Fibroblast of lung (primary cell): ENCODE data around the gene SPRYD3. TPM values are rescaled to one million over a fixed set of nuclear protein-coding genes. Genes with fewer than 3 reads are reported as not detected.

Experiments used
- DNase-seq, 2 donors: peaks; one replicate each; pipeline versions ENCODE4 v3.0.0 to v3.0.0-alpha.2; 2010; ENCODE audit warnings: low read depth in 2 of 2
- H2AFZ ChIP-seq: 2 replicates; pipeline ENCODE4 v1.5.1; 2012; ENCODE audit warnings: low read length, control low read depth, inconsistent platforms
- H3K27ac ChIP-seq: 2 replicates; pipeline ENCODE4 v1.5.1; 2011; ENCODE audit warnings: low read length, control low read depth; ENCODE audit not compliant: insufficient read depth
- H3K27me3 ChIP-seq: 2 replicates; pipeline ENCODE4 v1.5.1; 2011; ENCODE audit warnings: mild to moderate bottlenecking, low read length; ENCODE audit not compliant: control insufficient read depth, insufficient read depth
- H3K36me3 ChIP-seq: 2 replicates; pipeline ENCODE4 v1.5.1; 2011; ENCODE audit warnings: low read length; ENCODE audit not compliant: control insufficient read depth, insufficient read depth
- H3K4me1 ChIP-seq: 2 replicates; pipeline ENCODE4 v1.5.1; 2011; ENCODE audit warnings: low read length; ENCODE audit not compliant: control insufficient read depth, insufficient read depth; ENCODE audit errors: extremely low read depth
- H3K4me2 ChIP-seq: 2 replicates; pipeline ENCODE4 v1.5.1; 2011; ENCODE audit warnings: low read length, control low read depth; ENCODE audit not compliant: insufficient read depth; ENCODE audit errors: extremely low read depth
- H3K4me3 ChIP-seq, 4 experiments: fragments of 200-600 bp in 1 of 4; sonication (generic) in 1 of 4; replicated peaks in 1 of 4; 2 replicates each; pipeline ENCODE4 v1.5.1; 2011 to 2016; ENCODE audit warnings: low read length in 4 of 4, low read depth in 3 of 4, mild to moderate bottlenecking in 3 of 4, control low read depth in 2 of 4, inconsistent platforms in 1 of 4, mixed read lengths in 1 of 4; ENCODE audit not compliant: insufficient read depth in 1 of 4; ENCODE audit errors: control extremely low read depth in 1 of 4
- H3K79me2 ChIP-seq: 2 replicates; pipeline ENCODE4 v1.5.1; 2012; ENCODE audit warnings: mild to moderate bottlenecking, low read length, inconsistent platforms; ENCODE audit not compliant: control insufficient read depth, insufficient read depth
- H3K9ac ChIP-seq: 2 replicates; pipeline ENCODE4 v1.5.1; 2011; ENCODE audit warnings: mild to moderate bottlenecking, low read length, control low read depth; ENCODE audit not compliant: insufficient read depth
- H3K9me3 ChIP-seq: 2 replicates; pipeline ENCODE4 v1.5.1; 2012; ENCODE audit warnings: low read depth, low read length; ENCODE audit not compliant: control insufficient read depth, insufficient read depth
- H4K20me1 ChIP-seq: 2 replicates; pipeline ENCODE4 v1.5.1; 2011; ENCODE audit warnings: low read length; ENCODE audit not compliant: control insufficient read depth, insufficient read depth; ENCODE audit errors: extremely low read depth
- EZH2 ChIP-seq: IDR thresholded peaks from 2 replicates; pipeline ENCODE4 v1.5.1; 2012; ENCODE audit warnings: low read length, control low read depth, mild to moderate bottlenecking; ENCODE audit errors: missing control alignments
- polyA plus RNA-seq, 2 donors: library from polyadenylated mRNA; depleted of rRNA in 1 of 2; stranded (reverse) in 1 of 2; unstranded in 1 of 2; fragments of >200 nt; gene quantifications; 2 replicates each; pipeline ENCODE4 v1.2.1, GENCODE V29; 2011 to 2012; ENCODE audit warnings: missing spikeins in 1 of 2
- total RNA-seq: library from RNA; depleted of rRNA; stranded (reverse); fragments of >200 nt; gene quantifications from 2 replicates; pipeline ENCODE4 v1.2.1, GENCODE V29; 2014
- TF ChIP-seq, protein P1 (sequence below), 2 donors: IDR thresholded peaks in 1 of 2; conservative IDR thresholded peaks in 1 of 2; 1 replicate in 1 of 2; 2 replicates in 1 of 2; pipeline ENCODE4 v1.5.1; 2011 to 2012; ENCODE audit warnings: low read length in 2 of 2, control low read depth in 1 of 2, inconsistent platforms in 1 of 2, low read depth in 1 of 2, mild to moderate bottlenecking in 1 of 2

The SPRYD3 gene
- total and polyA plus RNA-seq, 2 donors (not counting 1 experiment from before 2014, with no cell fraction given): 18.2 to 23.3 TPM

DNA sequence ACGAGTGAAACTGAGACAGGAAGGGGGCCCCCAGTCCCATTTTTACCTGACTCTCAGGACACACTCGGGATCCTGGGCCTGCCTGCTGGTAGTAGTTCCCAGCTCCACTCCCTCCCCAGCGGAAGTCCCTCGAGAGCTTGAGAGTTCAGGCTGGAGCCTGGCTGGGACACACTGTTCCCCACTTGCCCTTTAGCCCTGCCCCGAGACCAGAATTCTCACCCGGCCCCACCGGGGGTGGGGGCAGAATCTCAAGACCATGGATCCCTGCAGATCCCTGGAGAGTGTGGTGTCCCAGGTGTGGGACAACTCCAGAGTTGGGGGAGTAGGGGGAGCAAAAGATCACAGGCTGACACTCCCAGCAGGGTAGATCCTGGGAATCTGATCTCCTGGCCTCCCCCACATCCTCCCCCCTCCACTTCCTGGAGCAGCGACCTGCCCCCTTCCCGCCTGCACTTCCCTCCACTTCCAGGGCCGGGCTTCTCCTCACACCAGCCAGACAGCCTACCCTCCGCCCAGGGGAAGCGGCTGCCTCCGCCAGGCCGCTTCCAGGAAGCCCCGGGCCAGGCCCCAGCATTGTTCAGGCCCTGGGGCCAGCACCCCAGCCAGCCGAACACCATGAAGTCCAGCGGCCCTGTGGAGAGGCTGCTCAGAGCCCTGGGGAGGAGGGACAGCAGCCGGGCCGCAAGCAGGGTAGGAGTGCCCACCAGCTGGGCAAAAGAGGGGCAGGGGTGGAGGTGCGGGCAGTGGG, 29.4 kb downstream of the SPRYD3 start, which contains the start of gene TNS2:
Gene TNS2, plus strand, starts transcription at position 495 of the 748 bp plus-strand sequence. Its CDS starts 121 bp downstream, at position 616.
- H3K4me3 ChIP-seq: peak within 1 kb of the TSS; percentile 80 to 90 (median 84)
- H3K27ac ChIP-seq: peak within 1 kb of the TSS; percentile 95
- peak; percentile 57 to 75 for DNase-seq
- H4K20me1 ChIP-seq: no peaks in the 10 kb centered on the region
- TF ChIP-seq, protein P1, sequence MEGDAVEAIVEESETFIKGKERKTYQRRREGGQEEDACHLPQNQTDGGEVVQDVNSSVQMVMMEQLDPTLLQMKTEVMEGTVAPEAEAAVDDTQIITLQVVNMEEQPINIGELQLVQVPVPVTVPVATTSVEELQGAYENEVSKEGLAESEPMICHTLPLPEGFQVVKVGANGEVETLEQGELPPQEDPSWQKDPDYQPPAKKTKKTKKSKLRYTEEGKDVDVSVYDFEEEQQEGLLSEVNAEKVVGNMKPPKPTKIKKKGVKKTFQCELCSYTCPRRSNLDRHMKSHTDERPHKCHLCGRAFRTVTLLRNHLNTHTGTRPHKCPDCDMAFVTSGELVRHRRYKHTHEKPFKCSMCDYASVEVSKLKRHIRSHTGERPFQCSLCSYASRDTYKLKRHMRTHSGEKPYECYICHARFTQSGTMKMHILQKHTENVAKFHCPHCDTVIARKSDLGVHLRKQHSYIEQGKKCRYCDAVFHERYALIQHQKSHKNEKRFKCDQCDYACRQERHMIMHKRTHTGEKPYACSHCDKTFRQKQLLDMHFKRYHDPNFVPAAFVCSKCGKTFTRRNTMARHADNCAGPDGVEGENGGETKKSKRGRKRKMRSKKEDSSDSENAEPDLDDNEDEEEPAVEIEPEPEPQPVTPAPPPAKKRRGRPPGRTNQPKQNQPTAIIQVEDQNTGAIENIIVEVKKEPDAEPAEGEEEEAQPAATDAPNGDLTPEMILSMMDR (conservative IDR thresholded peaks at IDR 0.05 in 1 of 2, IDR thresholded peaks at IDR 0.05 in 1 of 2; ENCODE audit: low read depth in 1 of 2, low read length in 2 of 2): no peak
- TF ChIP-seq EZH2: no peak
- peaks cover 42% of the 10 kb centered on the region for H3K4me1 ChIP-seq
- H3K9me3 ChIP-seq: no peaks in the 10 kb centered on the region
- peak within 1 kb of the TSS; percentile 86 for H3K9ac ChIP-seq
- peaks cover 27% of the 10 kb centered on the region for H3K79me2 ChIP-seq
- H2AFZ ChIP-seq: no peak within 1 kb of the TSS
- no peaks in the 10 kb centered on the region for H3K27me3 ChIP-seq
- peaks cover 7% of the 10 kb centered on the region for H3K36me3 ChIP-seq
- H3K4me2 ChIP-seq: peak within 1 kb of the TSS; percentile 97

DNA sequence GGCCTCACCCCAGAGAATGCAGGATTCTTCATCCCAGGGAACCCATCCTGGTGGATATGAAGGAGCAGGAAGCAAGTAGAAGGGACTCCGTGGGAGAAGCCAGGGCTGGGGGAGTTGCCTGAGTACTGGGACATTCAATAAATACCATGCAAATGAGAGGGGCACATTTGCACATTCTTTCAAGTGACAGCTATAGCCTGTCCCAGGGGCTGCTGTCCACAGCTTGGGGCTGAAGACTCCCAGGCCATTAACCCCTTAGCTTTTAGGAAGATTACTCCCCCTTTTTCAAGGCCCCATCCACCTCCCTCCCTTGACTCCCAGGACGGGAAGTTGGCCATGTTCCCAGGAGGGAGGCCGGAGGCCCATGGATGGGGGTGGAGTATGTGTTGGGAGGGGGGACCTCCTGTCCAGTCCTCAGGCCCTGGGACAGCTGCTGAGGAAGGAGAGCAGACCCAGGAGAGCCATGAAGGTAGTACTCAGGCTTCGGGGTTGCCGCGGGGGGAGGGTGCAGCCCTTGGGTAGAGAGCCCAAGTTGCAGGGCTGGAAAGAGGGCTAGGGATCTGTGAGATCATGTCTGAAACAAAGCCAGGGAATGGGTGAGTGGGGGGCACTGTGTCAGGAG, 30.3 kb downstream of the SPRYD3 start:
- peak; percentile 49 to 79 for DNase-seq
- no peaks in the 10 kb centered on the region for H3K27me3 ChIP-seq
- peaks cover 27% of the 10 kb centered on the region for H3K79me2 ChIP-seq
- no peaks in the 10 kb centered on the region for H3K9me3 ChIP-seq
- H3K27ac ChIP-seq: peak overlapping the region; percentile 95
- H3K9ac ChIP-seq: peak overlapping the region; percentile 87
- H3K4me1 ChIP-seq: peaks cover 41% of the 10 kb centered on the region
- TF ChIP-seq, protein P1 (conservative IDR thresholded peaks at IDR 0.05 in 1 of 2, IDR thresholded peaks at IDR 0.05 in 1 of 2; ENCODE audit: low read depth in 1 of 2, low read length in 2 of 2): no peak
- no peak for TF ChIP-seq EZH2
- H3K4me2 ChIP-seq: peak overlapping the region; percentile 97
- peak overlapping the region; percentile 80 to 90 (median 84) for H3K4me3 ChIP-seq
- no peak overlapping the region for H2AFZ ChIP-seq
- H4K20me1 ChIP-seq: no peaks in the 10 kb centered on the region
- peaks cover 6% of the 10 kb centered on the region for H3K36me3 ChIP-seq

DNA sequence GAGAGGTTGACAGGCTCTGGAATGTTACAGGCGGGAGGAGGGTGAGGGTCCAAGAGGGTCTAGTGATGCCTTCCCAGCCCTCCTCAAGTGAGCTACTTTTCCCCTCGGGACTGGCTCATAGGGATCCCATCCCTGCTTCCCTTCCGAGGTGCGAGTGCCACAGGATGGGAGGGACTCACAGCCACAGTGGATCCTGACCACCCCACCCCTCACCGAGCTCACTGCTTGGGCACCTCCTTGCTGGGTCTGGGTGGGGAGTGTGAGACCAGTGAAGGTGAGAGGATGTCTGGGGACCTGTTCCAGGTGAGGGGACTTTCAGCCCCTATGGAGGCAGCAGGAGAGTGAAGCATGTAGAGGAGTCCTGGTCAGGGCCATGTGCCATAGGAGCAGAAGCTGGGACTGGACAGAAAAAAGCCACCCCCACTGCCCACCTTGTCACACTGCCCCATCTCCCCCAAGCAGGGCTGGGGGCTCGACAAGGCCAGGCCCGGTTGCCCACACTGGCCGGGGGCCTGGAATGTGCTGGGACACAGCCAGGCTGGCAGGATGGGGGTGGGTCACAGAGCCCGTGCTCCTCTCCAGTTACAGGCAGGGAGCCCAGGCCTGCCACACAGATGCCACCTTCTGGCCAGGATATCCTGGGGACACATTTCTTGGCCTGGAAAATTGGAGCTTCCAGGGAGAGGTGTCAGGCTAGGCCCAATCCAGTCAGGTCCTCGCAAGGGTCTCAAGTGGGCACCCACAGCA, 31.0 kb downstream of the SPRYD3 start:
- Histone ChIP-seq H3K9ac (peak overlapping the region; percentile 87), H2AFZ (no peak overlapping the region)
- TF ChIP-seq EZH2: no peak
- TF ChIP-seq, protein P1 (conservative IDR thresholded peaks at IDR 0.05 in 1 of 2, IDR thresholded peaks at IDR 0.05 in 1 of 2; ENCODE audit: low read depth in 1 of 2, low read length in 2 of 2): no peak

More for the DNA sequence above, 31.0 kb downstream of the SPRYD3 start:
- Histone ChIP-seq H3K4me1 (peaks cover 34% of the 10 kb centered on the region), H3K27me3 (no peaks in the 10 kb centered on the region), H3K4me3 (peak overlapping the region; percentile 26 to 90 (median 62)), H3K9me3 (no peaks in the 10 kb centered on the region), H4K20me1 (no peaks in the 10 kb centered on the region), H3K4me2 (peak overlapping the region; percentile 97), H3K79me2 (peaks cover 27% of the 10 kb centered on the region), H3K36me3 (peaks cover 7% of the 10 kb centered on the region), H3K27ac (peak overlapping the region; percentile 95)
- no peak for DNase-seq
